IPS-20b (cell line): Measurements from ENCODE around the gene ZNF74.
"Not testable (repeated sequence)": the region's sequence is repeated elsewhere in the genome, so short reads cannot be mapped to it uniquely, and the experiment has no call there.

Experiments used
- H3K27ac ChIP-seq: one replicate; pipeline ENCODE4 v1.5.1; 2013; ENCODE audit warnings: low read length
- H3K27me3 ChIP-seq: 2 replicates; pipeline ENCODE4 v1.6.1; 2013; ENCODE audit warnings: mild to moderate bottlenecking, low read length, inconsistent platforms; ENCODE audit not compliant: insufficient read depth
- H3K36me3 ChIP-seq: 2 replicates; pipeline ENCODE4 v1.6.1; 2013; ENCODE audit warnings: low read depth, mild to moderate bottlenecking, inconsistent platforms, low read length, moderate library complexity; ENCODE audit not compliant: insufficient read depth
- H3K4me1 ChIP-seq: 2 replicates; pipeline ENCODE4 v1.6.1; 2013; ENCODE audit warnings: mild to moderate bottlenecking, control low read depth, inconsistent platforms, low read length, moderate library complexity; ENCODE audit not compliant: insufficient read depth
- H3K4me3 ChIP-seq: 2 replicates; pipeline ENCODE4 v1.5.1; 2013; ENCODE audit warnings: mild to moderate bottlenecking, low read length, inconsistent platforms
- H3K9ac ChIP-seq: 2 replicates; pipeline ENCODE4 v1.6.1; 2013; ENCODE audit warnings: low read depth, mild to moderate bottlenecking, inconsistent platforms, low read length, moderate library complexity
- H3K9me3 ChIP-seq: 2 replicates; pipeline ENCODE4 v1.6.1; 2013; ENCODE audit warnings: mild to moderate bottlenecking, low read depth, low read length, inconsistent platforms; ENCODE audit not compliant: insufficient read depth

Gene ZNF74

DNA sequence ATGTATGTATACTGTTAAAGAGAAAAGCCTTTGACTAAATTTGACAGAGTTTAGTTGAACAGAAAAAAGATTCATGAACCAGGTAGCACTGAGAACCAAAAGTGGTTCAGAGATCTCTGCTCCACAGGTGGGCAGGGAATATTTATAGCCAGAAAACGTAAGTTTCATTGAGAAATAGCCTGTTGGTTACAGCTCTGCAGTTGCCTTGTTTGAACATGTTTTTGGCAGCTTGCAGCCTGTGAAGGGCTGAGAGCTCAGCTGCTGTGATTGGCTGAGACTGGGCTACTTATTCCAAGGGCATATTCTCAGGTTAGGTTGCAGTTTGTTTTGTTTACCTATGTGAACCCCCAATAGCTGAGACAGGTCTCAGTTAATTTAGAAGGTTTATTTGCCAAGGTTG lies 13.5 kb upstream of the ZNF74 start:
- no peaks in the 10 kb centered on the region for H3K27me3 ChIP-seq
- H3K9me3 ChIP-seq: no peaks in the 10 kb centered on the region
- no peak overlapping the region for H3K9ac ChIP-seq
- H3K27ac ChIP-seq: no peak overlapping the region
- no peaks in the 10 kb centered on the region for H3K36me3 ChIP-seq
- no peaks in the 10 kb centered on the region for H3K4me1 ChIP-seq
- H3K4me3 ChIP-seq: no peak overlapping the region

DNA sequence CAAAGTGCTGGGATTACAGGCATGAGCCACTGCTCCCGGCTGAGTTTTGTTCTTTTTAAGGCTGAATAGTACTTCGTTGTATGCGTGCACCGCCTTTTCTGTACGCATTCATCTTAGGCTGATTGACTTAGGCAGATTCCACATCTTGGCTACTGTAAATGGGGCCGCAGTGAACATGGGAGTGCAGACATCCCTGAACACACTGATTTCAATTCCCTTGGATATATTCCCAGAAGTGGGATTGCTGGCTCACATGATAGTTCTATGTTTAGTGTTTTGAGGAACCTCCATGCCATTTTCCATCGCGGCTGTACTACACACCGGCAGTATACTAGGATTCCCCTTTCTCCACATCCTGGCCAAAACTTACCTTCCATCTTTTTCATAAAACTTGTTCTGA lies 10.4 kb upstream of the ZNF74 start:
- no peaks in the 10 kb centered on the region for H3K27me3 ChIP-seq
- no peak overlapping the region for H3K9ac ChIP-seq
- H3K36me3 ChIP-seq: no peaks in the 10 kb centered on the region

DNA sequence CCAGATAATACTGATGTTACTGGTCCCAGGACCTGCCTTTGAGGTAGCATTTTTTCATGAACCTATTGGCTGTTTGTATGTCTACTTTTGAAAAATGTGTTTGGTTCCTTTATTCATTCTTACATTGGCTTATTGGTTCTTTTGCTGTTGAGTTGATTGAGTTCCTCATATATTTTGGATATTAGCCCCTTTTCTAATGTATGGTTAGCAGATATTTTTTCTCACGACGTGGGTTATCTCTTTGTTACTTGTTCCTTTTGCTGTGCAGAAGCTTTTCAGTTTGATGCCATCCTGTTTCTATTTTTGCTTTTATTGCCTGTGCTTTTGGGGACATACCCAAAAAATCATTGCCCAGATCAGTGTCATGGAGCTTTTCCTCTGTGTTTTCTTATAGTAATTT lies 9.8 kb upstream of the ZNF74 start:
- no peaks in the 10 kb centered on the region for H3K36me3 ChIP-seq
- no peaks in the 10 kb centered on the region for H3K9me3 ChIP-seq

More for the DNA sequence above, 10.4 kb upstream of the ZNF74 start:
- Histone ChIP-seq H3K27ac (no peak overlapping the region), H3K9me3 (no peaks in the 10 kb centered on the region), H3K4me3 (no peak overlapping the region), H3K4me1 (no peaks in the 10 kb centered on the region)

GRCh38 chr22:20384865-20385264 lies 9.1 kb upstream of the ZNF74 start:
- no peak overlapping the region for H3K9ac ChIP-seq
- no peaks in the 10 kb centered on the region for H3K27me3 ChIP-seq
- H3K4me1 ChIP-seq: no peaks in the 10 kb centered on the region
- H3K27ac ChIP-seq: no peak overlapping the region
- H3K4me3 ChIP-seq: no peak overlapping the region
- H3K9me3 ChIP-seq: no peaks in the 10 kb centered on the region
- no peaks in the 10 kb centered on the region for H3K36me3 ChIP-seq

More for the DNA sequence above, 9.8 kb upstream of the ZNF74 start:
- Histone ChIP-seq H3K27me3 (no peaks in the 10 kb centered on the region), H3K27ac (no peak overlapping the region), H3K4me1 (no peaks in the 10 kb centered on the region), H3K4me3 (no peak overlapping the region), H3K9ac (no peak overlapping the region)

GRCh38 chr22:20386336-20386735 lies 7.6 kb upstream of the ZNF74 start:
- Histone ChIP-seq H3K27ac (no peak overlapping the region), H3K9me3 (no peaks in the 10 kb centered on the region), H3K4me1 (no peaks in the 10 kb centered on the region), H3K27me3 (no peaks in the 10 kb centered on the region; the same call in 1 of the 2 replicates), H3K9ac (no peak overlapping the region), H3K36me3 (no peaks in the 10 kb centered on the region), H3K4me3 (no peak overlapping the region)

DNA sequence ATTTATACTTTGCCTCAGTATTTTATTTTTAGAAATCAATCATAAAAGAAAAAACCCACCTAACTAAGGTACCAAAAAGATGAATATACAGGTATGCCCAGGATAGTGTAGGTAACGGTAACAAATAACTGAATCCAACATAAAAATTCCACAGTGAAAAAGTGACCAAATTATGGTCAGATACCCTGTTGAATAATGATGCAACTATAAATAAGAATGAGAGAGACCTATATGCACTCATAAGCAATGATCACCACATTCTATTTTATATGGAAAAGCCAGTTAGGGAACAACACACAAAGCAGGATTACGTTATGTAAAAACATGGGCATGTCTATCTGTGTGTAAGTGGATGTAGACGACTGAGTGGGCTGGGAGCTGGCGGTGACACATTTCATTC lies 7.0 kb upstream of the ZNF74 start:
- Histone ChIP-seq H3K27me3 (no peaks in the 10 kb centered on the region; the same call in 1 of the 2 replicates), H3K4me3 (no peak overlapping the region)

GRCh38 chr22:20388200-20388599 lies 5.8 kb upstream of the ZNF74 start:
- Histone ChIP-seq H3K27ac (no peak overlapping the region), H3K9me3 (no peaks in the 10 kb centered on the region), H3K36me3 (no peaks in the 10 kb centered on the region), H3K4me3 (no peak overlapping the region), H3K9ac (no peak overlapping the region), H3K4me1 (no peaks in the 10 kb centered on the region), H3K27me3 (no peaks in the 10 kb centered on the region; the same call in 1 of the 2 replicates)

More for the DNA sequence above, 7.0 kb upstream of the ZNF74 start:
- H3K27ac ChIP-seq: no peak overlapping the region
- H3K9me3 ChIP-seq: no peaks in the 10 kb centered on the region
- no peaks in the 10 kb centered on the region for H3K4me1 ChIP-seq
- H3K36me3 ChIP-seq: no peaks in the 10 kb centered on the region
- H3K9ac ChIP-seq: no peak overlapping the region

DNA sequence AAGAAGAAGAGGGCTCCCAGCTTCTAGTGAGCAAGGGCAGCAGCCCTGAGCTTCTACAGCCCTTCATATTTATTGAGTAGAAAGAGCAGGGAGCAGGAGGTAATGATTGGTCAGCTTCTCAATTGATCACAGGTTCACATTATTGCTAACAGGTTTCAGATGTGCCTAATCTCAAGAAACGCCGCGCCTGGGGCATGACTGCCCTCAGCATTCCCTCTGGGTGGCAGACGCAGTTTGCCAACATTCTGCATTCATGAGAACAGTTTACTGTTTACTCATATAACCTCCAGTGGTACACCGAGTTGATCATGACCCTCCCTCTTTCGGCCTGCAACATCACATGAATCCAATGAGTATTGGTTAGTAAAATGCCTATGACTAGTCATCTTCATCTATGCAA lies 4.7 kb upstream of the ZNF74 start:
- Histone ChIP-seq H3K27ac (no peak overlapping the region), H3K4me3 (no peak overlapping the region), H3K27me3 (no peaks in the 10 kb centered on the region; the same call in 1 of the 2 replicates), H3K9ac (no peak overlapping the region), H3K4me1 (no peaks in the 10 kb centered on the region), H3K36me3 (no peaks in the 10 kb centered on the region), H3K9me3 (no peaks in the 10 kb centered on the region)

- H3K4me1 ChIP-seq: 0 out of 2 replicates have a peak, but pooled peaks cover 2% of the 10 kb centered on the region
- no peaks in the 10 kb centered on the region for H3K9me3 ChIP-seq
- no peak overlapping the region for H3K4me3 ChIP-seq
- no peak overlapping the region for H3K9ac ChIP-seq
- H3K27ac ChIP-seq: no peak overlapping the region
- no peaks in the 10 kb centered on the region; the same call in 1 of the 2 replicates for H3K27me3 ChIP-seq
- no peaks in the 10 kb centered on the region for H3K36me3 ChIP-seq
Observed at GRCh38 chr22:20390394-20390907, 3.5 kb upstream of the ZNF74 start.

DNA sequence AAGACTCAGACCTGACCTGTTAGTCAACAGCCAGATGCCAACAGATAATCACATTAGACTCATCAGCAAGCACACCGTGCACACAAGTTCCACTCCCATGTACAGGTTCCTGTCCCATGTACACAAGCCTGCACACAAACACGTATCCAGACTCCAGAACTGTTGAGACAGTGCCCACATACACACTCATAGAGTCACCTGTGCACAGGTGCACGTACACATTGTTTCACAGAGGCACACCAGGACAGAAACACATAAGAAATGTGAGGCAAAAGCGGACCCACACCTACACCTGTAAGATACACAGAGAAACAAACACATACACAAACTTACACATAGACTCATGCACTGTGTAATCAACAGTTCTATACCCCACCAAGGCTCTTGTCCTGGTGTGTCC lies 2.7 kb upstream of the ZNF74 start:
- Histone ChIP-seq H3K27ac (no peak overlapping the region), H3K36me3 (no peaks in the 10 kb centered on the region), H3K4me3 (no peak overlapping the region), H3K9ac (no peak overlapping the region), H3K27me3 (no peaks in the 10 kb centered on the region; the same call in 1 of the 2 replicates), H3K9me3 (no peaks in the 10 kb centered on the region), H3K4me1 (peaks cover 2% of the 10 kb centered on the region; the same call in 1 of the 2 replicates)

DNA sequence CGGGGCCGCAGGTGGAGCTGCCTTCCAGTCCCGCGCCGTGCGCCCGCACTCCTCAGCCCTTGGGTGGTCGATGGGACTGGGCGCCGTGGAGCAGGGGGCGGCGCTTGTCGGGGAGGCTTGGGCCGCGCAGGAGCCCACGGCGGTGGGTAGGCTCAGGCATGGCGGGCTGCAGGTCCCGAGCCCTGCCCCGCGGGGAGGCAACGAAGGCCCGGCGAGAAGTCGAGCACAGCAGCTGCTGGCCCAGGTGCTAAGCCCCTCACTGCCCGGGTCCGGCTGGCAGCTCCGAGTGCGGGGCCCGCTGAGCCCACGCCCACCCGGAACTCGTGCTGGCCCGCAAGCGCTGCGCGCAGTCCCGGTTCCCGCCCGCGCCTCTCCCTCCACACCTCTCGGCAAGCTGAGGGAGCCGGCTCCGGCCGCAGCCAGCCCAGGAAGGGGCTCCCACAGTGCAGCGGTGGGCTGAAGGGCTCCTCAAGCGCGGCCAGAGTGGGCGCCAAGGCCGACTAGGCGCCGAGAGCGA lies 1.5 kb upstream of the ZNF74 start:
- not testable (repeated sequence) for H3K36me3 ChIP-seq, H3K27ac ChIP-seq, H3K4me1 ChIP-seq, H3K9ac ChIP-seq, H3K4me3 ChIP-seq, H3K9me3 ChIP-seq, H3K27me3 ChIP-seq

DNA sequence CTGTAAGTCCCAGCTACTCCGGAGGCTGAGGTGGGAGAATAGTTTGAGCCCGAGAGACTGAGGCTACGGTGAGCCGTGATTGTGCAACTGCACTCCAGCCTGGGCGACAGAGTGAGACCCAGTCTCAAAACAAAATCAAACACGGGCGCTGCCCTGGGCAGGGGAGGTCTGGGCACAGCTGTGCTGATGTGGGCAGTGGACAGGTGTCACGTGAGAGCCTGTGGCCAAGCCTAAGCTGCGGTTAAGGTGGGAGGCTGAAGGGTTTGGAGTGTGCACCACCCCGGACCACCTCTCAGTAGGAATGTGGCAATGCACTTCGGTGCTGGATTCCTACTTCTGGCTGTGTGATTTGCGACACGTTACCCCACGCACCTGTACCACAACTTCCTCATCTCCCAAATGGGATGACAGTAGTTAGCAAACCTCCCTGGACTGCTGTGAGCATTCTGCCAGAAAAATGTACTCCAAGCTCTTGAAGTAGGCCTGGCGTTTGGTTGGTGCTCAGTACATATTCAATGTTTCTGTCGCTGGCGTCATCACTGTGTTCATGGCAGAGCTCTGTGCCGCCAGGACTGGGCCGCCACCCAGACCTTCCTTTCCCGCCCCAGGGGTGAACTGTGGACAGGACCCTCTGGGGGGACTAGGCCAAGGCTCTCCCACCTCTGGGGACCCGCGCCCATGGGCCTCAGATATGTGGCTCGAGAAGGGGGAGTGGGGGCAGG lies 807 bp upstream of the ZNF74 start:
- peaks cover 2% of the 10 kb centered on the region; the same call in 1 of the 2 replicates for H3K4me1 ChIP-seq
- no peaks in the 10 kb centered on the region for H3K9me3 ChIP-seq
- peak overlapping the region; percentile 87 for H3K4me3 ChIP-seq
- H3K9ac ChIP-seq: peak overlapping the region; percentile 89; the same call in 1 of the 2 replicates
- no peaks in the 10 kb centered on the region; the same call in 1 of the 2 replicates for H3K27me3 ChIP-seq
- peaks cover 10% of the 10 kb centered on the region for H3K36me3 ChIP-seq
- H3K27ac ChIP-seq: no peak overlapping the region
